Gastrocnemius medialis (tissue), 4 donors: ENCODE measurements around the gene CDC42EP2.

Source experiments
- CTCF ChIP-seq, 5 experiments: fragments of 450-650 bp in 3 of 5; fragments of 200-600 bp in 2 of 5; sonication (generic) in 2 of 5; IDR thresholded peaks in 4 of 5; conservative IDR thresholded peaks in 1 of 5; 1 replicate in 4 of 5; 2 replicates in 1 of 5; pipeline ENCODE4 v1.5.1; 2016 to 2019; ENCODE audit warnings: antibody characterized with exemption in 5 of 5, mild to moderate bottlenecking in 3 of 5, moderate library complexity in 3 of 5
- POLR2A ChIP-seq, 2 donors: fragments of 450-650 bp; IDR thresholded peaks; one replicate each; pipeline ENCODE4 v1.6.1; 2017; ENCODE audit warnings: antibody characterized with exemption in 2 of 2, mild to moderate bottlenecking in 2 of 2, moderate library complexity in 2 of 2

- TF ChIP-seq CTCF (IDR thresholded peaks at IDR 0.05 in 4 of 5, conservative IDR thresholded peaks at IDR 0.05 in 1 of 5) (no peak), POLR2A (IDR thresholded peaks at IDR 0.05) (no peak)
These were observed 36.9 kb upstream of the CDC42EP2 start for GRCh38 chr11:65277631-65278277.
